ENCODE results near the gene RCOR1.

GRCh38 chr14:102588821-102589220, 3.6 kb upstream of the RCOR1 start:
- TF ChIP-seq CREB1 (CRISPR knock-in tag; IDR thresholded peaks at IDR 0.05): no peak
- TF ChIP-seq IRF1 (CRISPR knock-in tag; IDR thresholded peaks at IDR 0.05): no peak
- TF ChIP-seq HMGXB4 (CRISPR knock-in tag; IDR thresholded peaks at IDR 0.05): no peak
- no peak for TF ChIP-seq MAX (CRISPR knock-in tag; IDR thresholded peaks at IDR 0.05)
- TF ChIP-seq CTCF (IDR thresholded peaks at IDR 0.05): no peak
- no peak for TF ChIP-seq SOX15 (CRISPR knock-in tag; IDR thresholded peaks at IDR 0.05)
- TF ChIP-seq E2F4 (CRISPR knock-in tag; IDR thresholded peaks at IDR 0.05; ENCODE audit: borderline replicate concordance, low read depth): no peak
